Mesothelial cell of epicardium (in vitro differentiated cells): ENCODE data around the gene MICOS13. TPM values are rescaled to one million over a fixed set of nuclear protein-coding genes. Genes with fewer than 3 reads are reported as not detected.

Experiments used
- DNase-seq, 2 experiments: peaks; one replicate each; pipeline ENCODE4 v3.0.0; 2021; ENCODE audit warnings: low spot score in 2 of 2; ENCODE audit not compliant: unreplicated experiment in 2 of 2
- H3K27ac Mint-ChIP-seq: 2 replicates; pipeline ENCODE4 v1.8.0; 2021; ENCODE audit warnings: mixed read lengths
- H3K27me3 Mint-ChIP-seq: 2 replicates; pipeline ENCODE4 v1.8.0; 2021; ENCODE audit warnings: low read depth, mixed read lengths
- H3K36me3 Mint-ChIP-seq: 2 replicates; pipeline ENCODE4 v1.8.0; 2021; ENCODE audit warnings: mixed read lengths
- H3K4me1 Mint-ChIP-seq: 2 replicates; pipeline ENCODE4 v1.8.0; 2021; ENCODE audit warnings: mixed read lengths
- H3K4me3 Mint-ChIP-seq: 2 replicates; pipeline ENCODE4 v1.8.0; 2021; ENCODE audit warnings: mild to moderate bottlenecking, moderate library complexity, mixed read lengths
- H3K9me3 Mint-ChIP-seq: 2 replicates; pipeline ENCODE4 v1.8.0; 2021; ENCODE audit warnings: mixed read lengths
- total RNA-seq: library from RNA; stranded (reverse); gene quantifications from 3 replicates; pipeline ENCODE4 v1.2.1, GENCODE V29; 2021
- TF ChIP-seq, protein P1 (sequence below): fragments of 200-600 bp; sonication (generic); IDR thresholded peaks from one replicate; pipeline ENCODE4 v1.5.0; 2021; ENCODE audit warnings: antibody characterized with exemption; ENCODE audit not compliant: unreplicated experiment

MICOS13 gene
- total RNA-seq, 1 donor from 2014 or later, result 30.7 TPM

DNA sequence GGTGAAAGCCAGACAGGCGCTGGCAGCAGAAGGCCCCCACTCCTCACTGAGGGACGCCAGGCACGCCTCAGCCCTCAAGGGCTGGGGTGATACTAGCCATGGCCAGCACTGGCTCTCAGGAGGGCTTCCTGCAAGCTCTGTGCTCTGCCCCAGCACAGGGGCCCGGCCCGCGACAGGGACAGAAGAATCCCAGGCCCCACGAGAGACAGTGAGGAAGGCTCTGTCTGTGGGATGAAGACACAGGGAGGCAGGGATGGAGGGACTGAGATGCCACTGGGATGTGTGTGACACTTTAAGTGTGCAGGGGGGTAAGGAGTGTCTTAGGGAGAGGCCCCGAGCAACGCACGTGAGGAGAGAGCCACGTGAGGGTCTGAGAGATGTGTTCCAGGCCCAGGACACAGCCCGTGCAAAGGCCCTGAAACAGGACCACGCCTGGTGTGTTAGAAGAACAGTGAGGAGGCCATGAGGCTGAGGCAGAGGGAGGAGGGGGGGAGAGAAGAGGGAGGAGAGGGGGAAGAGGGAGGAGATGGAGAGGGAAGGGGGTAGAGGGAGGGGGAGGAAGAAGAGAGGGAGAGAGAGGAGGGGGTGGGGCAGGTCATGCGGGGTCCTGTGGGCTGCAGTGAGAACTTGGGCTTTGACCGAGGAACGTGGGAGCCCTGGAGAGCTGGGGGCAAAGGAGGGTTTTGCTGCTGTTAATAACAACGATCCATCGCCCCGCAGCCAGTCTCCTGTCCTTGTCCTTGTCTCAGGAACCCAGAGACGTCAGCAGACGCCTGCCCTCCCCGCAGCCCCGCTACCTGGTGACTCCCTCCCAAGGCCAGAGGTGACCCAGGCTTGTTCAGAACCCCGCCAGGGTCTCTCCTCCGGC is 16.9 kb upstream of the MICOS13 start:
- Mint-ChIP-seq H3K27ac (no peak overlapping the region), H3K9me3 (no peaks in the 10 kb centered on the region), H3K36me3 (peaks cover 11% of the 10 kb centered on the region), H3K4me3 (no peak overlapping the region), H3K4me1 (peaks cover 4% of the 10 kb centered on the region), H3K27me3 (no peaks in the 10 kb centered on the region)
- TF ChIP-seq, protein P1, sequence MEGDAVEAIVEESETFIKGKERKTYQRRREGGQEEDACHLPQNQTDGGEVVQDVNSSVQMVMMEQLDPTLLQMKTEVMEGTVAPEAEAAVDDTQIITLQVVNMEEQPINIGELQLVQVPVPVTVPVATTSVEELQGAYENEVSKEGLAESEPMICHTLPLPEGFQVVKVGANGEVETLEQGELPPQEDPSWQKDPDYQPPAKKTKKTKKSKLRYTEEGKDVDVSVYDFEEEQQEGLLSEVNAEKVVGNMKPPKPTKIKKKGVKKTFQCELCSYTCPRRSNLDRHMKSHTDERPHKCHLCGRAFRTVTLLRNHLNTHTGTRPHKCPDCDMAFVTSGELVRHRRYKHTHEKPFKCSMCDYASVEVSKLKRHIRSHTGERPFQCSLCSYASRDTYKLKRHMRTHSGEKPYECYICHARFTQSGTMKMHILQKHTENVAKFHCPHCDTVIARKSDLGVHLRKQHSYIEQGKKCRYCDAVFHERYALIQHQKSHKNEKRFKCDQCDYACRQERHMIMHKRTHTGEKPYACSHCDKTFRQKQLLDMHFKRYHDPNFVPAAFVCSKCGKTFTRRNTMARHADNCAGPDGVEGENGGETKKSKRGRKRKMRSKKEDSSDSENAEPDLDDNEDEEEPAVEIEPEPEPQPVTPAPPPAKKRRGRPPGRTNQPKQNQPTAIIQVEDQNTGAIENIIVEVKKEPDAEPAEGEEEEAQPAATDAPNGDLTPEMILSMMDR, result no peak
- no peak for DNase-seq

DNA sequence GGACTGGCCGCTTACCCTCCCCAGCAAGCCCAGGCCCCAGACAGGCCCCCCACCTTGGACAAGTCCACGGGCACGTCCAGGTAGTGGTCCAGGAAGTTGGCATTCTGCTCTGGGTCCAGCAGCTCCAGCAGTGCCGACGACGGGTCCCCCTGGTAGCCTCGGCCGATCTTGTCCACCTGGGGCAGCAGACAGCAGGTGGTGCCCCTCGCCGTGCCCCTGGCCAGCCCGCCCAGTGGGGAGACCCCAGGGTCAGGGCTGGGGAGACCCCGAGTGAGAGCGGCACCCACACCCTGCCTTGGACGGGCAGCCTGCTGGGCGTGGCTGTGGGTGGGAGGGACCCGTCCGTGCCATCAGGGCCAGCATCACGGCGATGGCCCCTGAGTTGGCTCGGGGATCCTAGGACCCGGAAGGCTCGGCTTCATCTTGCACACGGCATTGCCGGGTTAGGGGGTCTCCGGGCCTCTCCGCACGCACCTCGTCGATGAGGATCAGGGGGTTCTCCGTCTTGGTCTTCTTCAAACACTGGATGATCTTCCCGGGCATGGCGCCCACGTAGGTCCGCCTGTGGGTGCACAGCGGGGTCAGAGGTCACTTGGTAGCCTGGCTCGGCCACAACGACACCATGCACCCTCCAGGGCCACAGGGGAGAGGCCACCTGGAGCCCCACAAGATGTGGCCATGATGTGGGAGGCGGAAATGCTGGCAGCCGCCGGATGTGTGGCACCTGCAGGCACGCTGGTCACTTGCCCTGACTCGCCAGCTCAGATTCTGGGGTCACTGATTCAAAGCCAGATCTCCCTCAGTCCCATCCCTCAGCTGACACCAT is 16.1 kb upstream of the MICOS13 start:
- H3K4me1 Mint-ChIP-seq, result peaks cover 9% of the 10 kb centered on the region
- TF ChIP-seq, protein P1, result no peak
- H3K36me3 Mint-ChIP-seq, result peaks cover 9% of the 10 kb centered on the region
- H3K27ac Mint-ChIP-seq, result no peak overlapping the region
- H3K27me3 Mint-ChIP-seq, result no peaks in the 10 kb centered on the region
- no peaks in the 10 kb centered on the region for H3K9me3 Mint-ChIP-seq
- no peak for DNase-seq
- H3K4me3 Mint-ChIP-seq, result no peak overlapping the region

DNA sequence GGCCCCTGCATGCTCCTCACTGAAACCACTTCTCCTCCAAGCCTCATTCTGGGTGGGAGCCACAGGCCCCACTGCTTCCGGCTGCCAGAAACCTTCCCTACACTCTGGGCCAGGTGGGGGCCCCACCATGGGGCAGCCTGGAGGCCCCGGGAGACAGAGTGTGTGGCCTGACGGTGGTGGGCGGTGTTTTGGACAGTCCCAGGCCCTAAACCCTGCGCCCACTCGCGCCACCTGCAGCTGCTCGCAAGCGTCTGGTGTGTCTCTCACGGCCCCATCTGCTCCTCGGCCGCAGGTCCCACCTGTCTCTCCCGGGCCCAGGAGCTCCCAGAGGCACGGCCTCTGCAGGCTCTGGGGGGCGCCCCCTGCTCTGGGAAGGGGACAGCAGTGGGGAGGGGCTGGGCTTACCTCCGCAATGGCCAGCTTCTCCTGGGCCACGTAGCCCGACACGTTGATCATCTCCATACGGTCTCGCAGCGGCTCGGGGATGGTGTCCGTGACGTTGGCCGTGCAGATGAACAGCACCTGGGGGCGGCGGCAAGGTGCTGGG is 15.4 kb upstream of the MICOS13 start:
- Mint-ChIP-seq H3K9me3 (no peaks in the 10 kb centered on the region), H3K4me3 (no peak overlapping the region), H3K36me3 (peaks cover 3% of the 10 kb centered on the region), H3K27me3 (no peaks in the 10 kb centered on the region), H3K27ac (no peak overlapping the region), H3K4me1 (peaks cover 12% of the 10 kb centered on the region)
- DNase-seq, result no peak
- TF ChIP-seq, protein P1, result no peak

DNA sequence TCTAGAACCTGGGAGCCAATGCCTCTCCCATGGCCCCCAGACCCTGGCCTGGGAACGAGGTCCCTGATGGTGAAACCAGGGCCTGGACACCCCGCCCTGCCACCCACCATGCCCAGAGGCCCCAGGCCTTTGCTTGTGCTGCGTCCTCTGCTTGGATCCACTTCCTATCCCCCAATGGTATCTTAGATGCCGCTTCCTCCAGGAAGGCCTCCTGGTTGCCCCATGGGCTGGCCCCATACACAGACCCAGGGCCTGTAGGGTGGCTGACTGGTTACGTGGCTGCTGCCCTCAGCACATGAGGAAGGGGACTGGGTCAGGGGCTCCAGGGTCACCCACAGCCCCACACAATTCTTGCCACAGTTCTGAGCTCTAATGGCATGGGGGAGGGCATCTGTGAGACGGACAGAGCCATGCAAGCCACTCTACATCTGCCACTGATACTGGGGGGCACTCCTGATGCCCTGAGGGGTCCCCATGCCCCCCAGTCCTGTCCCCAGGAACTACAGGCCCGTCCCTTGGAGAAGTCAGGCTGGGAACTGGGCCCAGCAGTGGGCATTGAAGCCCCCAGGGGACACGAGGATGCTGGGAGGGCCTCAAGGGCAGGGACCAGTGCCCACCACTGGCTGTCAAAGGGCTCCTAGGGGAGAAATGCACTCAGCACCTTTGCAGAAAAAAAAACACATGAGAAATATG is 14.8 kb upstream of the MICOS13 start:
- Mint-ChIP-seq H3K27ac (no peak overlapping the region), H3K4me1 (peaks cover 14% of the 10 kb centered on the region), H3K9me3 (no peaks in the 10 kb centered on the region), H3K27me3 (no peaks in the 10 kb centered on the region), H3K4me3 (no peak overlapping the region), H3K36me3 (no peaks in the 10 kb centered on the region)
- TF ChIP-seq, protein P1, result no peak
- DNase-seq, result no peak

DNA sequence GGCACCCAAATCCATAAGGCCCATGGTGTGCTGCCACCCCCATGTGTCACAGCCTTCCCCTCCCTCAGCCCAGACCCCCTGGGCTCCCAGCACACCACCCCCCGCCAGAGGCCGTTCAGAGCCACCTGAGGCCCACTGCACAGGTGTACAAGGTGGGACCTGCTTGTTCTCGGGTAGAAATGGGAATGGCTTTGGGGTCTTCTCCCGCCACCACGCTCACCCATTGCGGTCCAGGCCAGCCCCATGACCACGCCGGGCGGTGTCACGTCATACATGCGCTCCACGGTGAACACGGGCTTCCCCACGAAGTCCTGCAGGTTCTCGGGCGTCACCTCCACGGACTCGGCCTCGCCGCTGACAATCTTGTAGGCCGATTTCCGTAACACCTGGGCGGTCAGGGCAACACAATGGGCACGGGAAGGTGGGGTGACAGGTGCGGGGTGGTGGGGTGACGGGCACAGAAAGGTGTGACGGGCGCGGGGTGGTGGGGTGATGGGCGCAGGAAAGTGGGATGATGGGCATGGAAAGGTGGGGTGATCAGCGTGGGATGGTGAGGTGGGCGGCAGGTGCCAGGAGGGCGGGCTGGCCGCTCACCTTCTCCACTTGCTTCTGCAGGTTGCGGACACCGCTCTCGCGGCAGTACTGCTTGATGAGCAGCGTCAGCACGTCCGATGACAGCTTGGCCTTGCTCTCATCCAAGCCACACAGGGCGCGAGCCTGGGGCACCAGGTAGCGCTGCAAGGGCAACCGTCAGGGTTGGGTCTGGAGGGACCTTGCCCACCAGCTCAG is 14.0 kb upstream of the MICOS13 start:
- Mint-ChIP-seq H3K4me3 (no peak overlapping the region), H3K36me3 (no peaks in the 10 kb centered on the region), H3K27me3 (no peaks in the 10 kb centered on the region), H3K4me1 (peaks cover 16% of the 10 kb centered on the region), H3K9me3 (no peaks in the 10 kb centered on the region), H3K27ac (no peak overlapping the region)
- DNase-seq, result no peak
- TF ChIP-seq, protein P1, result no peak
